HG03575 (cell line): ENCODE results near the gene NDRG3.
"Not testable (repeated sequence)": the region's sequence is repeated elsewhere in the genome, so short reads cannot be mapped to it uniquely, and the experiment has no call there.

Experiments used
- ATAC-seq: cut with Tn5 transposase; IDR thresholded peaks from one replicate; pipeline ENCODE4 v1.9.1; 2021; ENCODE audit not compliant: unreplicated experiment, insufficient number of reproducible peaks, low FRiP score; ENCODE audit errors: extremely low read depth

The NDRG3 gene

DNA sequence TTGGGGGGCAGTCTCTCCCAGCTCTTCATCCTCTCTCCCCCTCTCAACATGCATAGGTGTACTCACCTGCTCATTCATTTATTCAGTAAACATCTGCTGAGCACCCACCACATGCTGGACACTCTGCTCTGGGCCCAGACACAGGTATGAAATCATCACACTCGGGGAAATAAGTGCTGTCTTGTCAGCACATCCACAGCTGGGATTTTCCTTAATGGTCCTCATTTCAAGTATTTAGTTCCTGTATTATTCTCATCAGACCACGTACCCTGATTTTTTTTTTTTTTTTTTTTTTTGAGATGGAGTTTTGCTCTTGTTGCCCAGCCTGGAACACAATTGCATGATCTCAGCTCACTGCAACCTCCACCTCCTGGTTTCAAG, 121.0 kb downstream of the NDRG3 start:
- ATAC-seq = no peak

- no peak for ATAC-seq
Measured at GRCh38 chr20:36624068-36624943, 121.6 kb downstream of the NDRG3 start.

GRCh38 chr20:36623444-36623843, 122.4 kb downstream of the NDRG3 start:
- no peak for ATAC-seq

- no peak for ATAC-seq
Measured at GRCh38 chr20:36620917-36621316, 125.0 kb downstream of the NDRG3 start.

GRCh38 chr20:36614781-36615557, 130.9 kb downstream of the NDRG3 start:
- ATAC-seq = no peak

DNA sequence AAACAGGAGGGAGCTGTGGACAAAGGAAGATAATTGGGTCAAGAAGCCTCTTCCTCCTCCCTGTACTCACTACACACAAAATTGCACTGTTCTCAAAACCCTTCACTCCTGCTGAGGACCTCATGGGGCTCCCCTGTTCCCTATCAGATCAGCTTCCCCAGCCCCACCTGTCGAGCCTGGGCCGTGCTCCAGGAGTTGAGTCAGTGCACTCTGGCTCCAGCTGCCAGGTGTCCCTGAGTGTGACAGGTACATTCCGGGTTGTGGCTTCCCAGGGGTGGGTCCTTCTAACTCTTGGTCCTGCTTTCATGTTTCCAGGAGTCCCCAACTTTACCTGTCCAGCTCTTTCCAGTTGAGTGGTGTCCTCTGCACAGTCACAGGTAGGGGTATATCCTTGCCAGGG, 131.9 kb downstream of the NDRG3 start:
- no peak for ATAC-seq

GRCh38 chr20:36611625-36612024, 134.3 kb downstream of the NDRG3 start:
- ATAC-seq = no peak

DNA sequence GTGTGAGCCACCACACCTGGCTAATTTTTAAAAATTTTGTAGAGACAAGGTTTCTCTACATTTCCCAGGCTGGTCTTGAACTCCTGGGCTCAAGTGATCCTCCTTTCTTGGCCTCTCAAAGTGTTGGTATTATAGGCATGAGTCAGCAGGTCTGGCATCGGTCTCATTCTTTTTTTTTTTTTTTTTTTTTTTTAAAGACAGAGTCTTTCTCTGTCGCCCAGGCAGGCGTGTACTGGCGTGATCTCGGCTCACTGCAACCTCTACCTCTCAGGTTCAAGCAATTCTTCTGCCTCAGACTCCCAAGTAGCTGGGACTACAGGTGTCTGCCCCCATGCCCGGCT, 137.5 kb downstream of the NDRG3 start:
- not testable (repeated sequence) for ATAC-seq

GRCh38 chr20:36607586-36608387, 138.1 kb downstream of the NDRG3 start:
- ATAC-seq = no peak

DNA sequence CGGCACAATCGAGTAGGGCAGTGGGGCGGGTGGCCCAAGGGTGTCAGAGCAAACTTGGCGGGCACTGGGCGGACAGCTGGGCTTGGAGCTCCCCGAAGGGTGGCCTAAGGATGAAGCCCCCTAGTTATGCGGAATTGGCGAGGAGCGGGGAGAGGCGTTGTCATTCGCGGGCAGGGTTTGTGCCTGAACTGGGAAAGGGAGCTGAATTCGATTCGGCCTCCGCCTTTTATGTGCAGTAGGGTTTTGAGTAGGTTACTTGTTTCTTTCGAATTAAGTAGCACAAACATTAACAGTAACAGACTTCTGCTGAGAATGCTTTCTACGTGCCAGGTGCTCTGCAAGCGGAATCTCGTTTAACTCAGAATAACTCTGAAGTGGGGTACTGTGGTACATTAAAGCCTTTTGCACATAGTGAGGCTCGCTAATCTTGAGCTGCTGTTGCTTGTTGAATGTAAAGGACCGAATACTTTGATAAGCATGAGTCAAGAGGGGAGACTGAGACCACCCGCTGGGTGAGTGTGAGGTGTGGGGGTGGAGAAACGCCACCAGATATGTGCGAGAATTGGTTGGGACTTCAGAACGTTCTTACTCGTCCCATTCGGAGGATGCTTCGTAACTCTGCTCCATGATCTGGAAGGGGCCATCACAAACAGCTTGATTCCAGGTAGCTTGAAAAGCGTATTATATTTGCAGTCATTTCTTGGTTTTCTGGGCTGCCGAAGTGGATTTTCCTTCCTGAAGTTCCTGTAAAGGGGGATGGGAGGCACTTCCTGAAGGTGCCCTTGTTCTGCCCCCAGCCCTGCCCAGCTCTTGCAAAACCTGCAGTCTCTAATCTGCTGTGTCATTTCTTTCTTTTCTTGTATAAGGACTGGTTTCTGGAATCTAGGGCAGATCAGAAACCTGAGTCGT, 139.5 kb downstream of the NDRG3 start:
- peak; percentile 11 for ATAC-seq

DNA sequence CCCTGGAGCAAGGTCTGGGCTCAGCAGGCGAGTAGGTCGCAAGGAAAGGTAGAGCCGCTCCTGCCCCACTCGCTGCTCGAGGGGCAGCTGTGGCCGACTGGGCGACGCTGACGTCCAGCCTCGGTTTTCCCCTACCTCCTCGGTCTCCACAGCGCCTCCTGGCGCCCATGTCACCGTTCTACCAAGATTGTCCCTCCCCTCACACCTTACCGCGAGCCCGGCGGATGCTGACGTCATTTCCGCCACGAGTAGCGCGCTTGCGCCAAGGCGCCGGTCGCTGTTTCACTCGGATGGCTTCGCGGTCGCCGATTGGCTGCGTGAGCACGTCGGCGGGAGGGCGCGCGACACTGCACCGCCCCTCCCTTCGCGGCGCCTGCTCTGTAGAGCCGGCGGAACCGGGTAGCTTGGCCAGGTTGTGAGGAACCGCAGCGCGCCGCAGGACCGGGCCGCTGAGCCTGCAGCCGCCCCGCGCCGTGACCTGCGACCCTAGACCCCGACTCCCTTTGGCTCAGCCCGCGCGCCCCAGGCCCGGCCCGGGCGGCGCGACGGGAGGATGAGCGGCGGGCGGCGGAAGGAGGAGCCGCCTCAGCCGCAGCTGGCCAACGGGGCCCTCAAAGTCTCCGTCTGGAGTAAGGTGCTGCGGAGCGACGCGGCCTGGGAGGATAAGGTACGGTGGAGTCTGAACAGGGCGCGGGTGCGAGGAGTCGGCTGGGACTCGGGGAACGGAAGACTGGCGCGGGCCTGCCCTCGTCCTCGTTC, 140.3 kb downstream of the NDRG3 start, which contains the start of gene RAB5IF:
Gene RAB5IF (plus strand): TSS at position 381 of the 759 bp plus-strand sequence. CDS start 173 bp downstream, at position 554.
- ATAC-seq = peak; percentile 58

- ATAC-seq = peak; percentile 6
Measured at GRCh38 chr20:36604952-36605398, 140.9 kb downstream of the NDRG3 start.
